K562 (cell line): ENCODE data around the gene CPT1C. TPM values are rescaled to one million over a fixed set of nuclear protein-coding genes. Genes with fewer than 3 reads are reported as not detected.

ENCODE experiments used
- BCLAF1 ChIP-seq, 2 experiments: fragments of 450-650 bp in 1 of 2; IDR thresholded peaks; 2 replicates each; pipeline ENCODE4 v1.6.1; 2011 to 2017; ENCODE audit warnings: low read depth in 2 of 2, antibody characterized with exemption in 1 of 2, borderline replicate concordance in 1 of 2, low read length in 1 of 2, mild to moderate bottlenecking in 1 of 2, mixed read lengths in 1 of 2; ENCODE audit not compliant: control insufficient read depth in 1 of 2
- BRF1 ChIP-seq: IDR thresholded peaks from 3 replicates; pipeline ENCODE4 v1.6.1; 2011; ENCODE audit warnings: borderline replicate concordance, mild to moderate bottlenecking; ENCODE audit not compliant: insufficient read length; ENCODE audit errors: extremely low read depth
- CCNT2 ChIP-seq: IDR thresholded peaks from 2 replicates; pipeline ENCODE4 v1.6.1; 2011; ENCODE audit warnings: borderline replicate concordance, low read depth, mild to moderate bottlenecking, moderate library complexity, mixed read lengths, low read length; ENCODE audit not compliant: insufficient read length; ENCODE audit errors: extremely low read depth
- CXXC5 ChIP-seq: fragments of 250-450 bp; sonication (Bioruptor Pico); IDR thresholded peaks from 2 replicates; pipeline ENCODE4 v1.8.0; 2022; ENCODE audit warnings: inconsistent platforms, mild to moderate bottlenecking, moderate library complexity
- FUS ChIP-seq: fragments of 200-400 bp; formaldehyde crosslinking; optimal IDR thresholded peaks from 2 replicates; pipeline ENCODE3; 2017; ENCODE audit warnings: low read depth, low read length
- HES1 ChIP-seq: fragments of 450-650 bp; IDR thresholded peaks from 2 replicates; pipeline ENCODE4 v1.6.1; 2016; ENCODE audit warnings: low read depth, mild to moderate bottlenecking, moderate library complexity
- KLF16 ChIP-seq: IDR thresholded peaks from 2 replicates; pipeline ENCODE4 v1.6.1; 2016; ENCODE audit warnings: antibody characterized with exemption
- NCOA6 ChIP-seq: fragments of 450-650 bp; IDR thresholded peaks from 2 replicates; pipeline ENCODE4 v1.6.1; 2017; ENCODE audit warnings: mild to moderate bottlenecking
- NR2F6 ChIP-seq: fragments of 450-650 bp; formaldehyde crosslinking; IDR thresholded peaks from 2 replicates; pipeline ENCODE4 v1.4.0; 2020; ENCODE audit warnings: mild to moderate bottlenecking
- SIN3A ChIP-seq, 2 experiments: fragments of 150-350 bp in 1 of 2; IDR thresholded peaks; 2 replicates each; pipeline ENCODE4 v1.6.1; 2011 to 2016; ENCODE audit warnings: borderline replicate concordance in 2 of 2, low read depth in 2 of 2, low read length in 2 of 2, mild to moderate bottlenecking in 2 of 2, moderate library complexity in 2 of 2; ENCODE audit not compliant: control insufficient read depth in 1 of 2
- SREBF1 ChIP-seq: fragments of 150-350 bp; IDR thresholded peaks from 2 replicates; pipeline ENCODE4 v1.6.1; 2014; ENCODE audit warnings: antibody characterized with exemption, low read depth, low read length, borderline replicate concordance
- TARDBP ChIP-seq: fragments of 450-650 bp; IDR thresholded peaks from 2 replicates; pipeline ENCODE4 v1.6.1; 2016
- ZMIZ1 ChIP-seq, 2 experiments: fragments of 150-350 bp in 1 of 2; IDR thresholded peaks; 2 replicates each; pipeline ENCODE4 v1.6.1; 2012 to 2016; ENCODE audit warnings: low read depth in 2 of 2, low read length in 2 of 2, mild to moderate bottlenecking in 1 of 2, moderate library complexity in 1 of 2
- ZNF518B ChIP-seq: fragments of 250-450 bp; sonication (Bioruptor Pico); IDR thresholded peaks from 2 replicates; pipeline ENCODE4 v1.5.0; 2021; ENCODE audit warnings: mild to moderate bottlenecking, moderate library complexity
- polyA plus RNA-seq, 8 experiments: library from polyadenylated mRNA; depleted of rRNA in 4 of 8; stranded (reverse) in 5 of 8; unstranded in 3 of 8; fragments of >200 nt; fragmentation: Nextera tagmentation in 2 of 8; fragmentation: Illumina TruSeq in 1 of 8; extraction: Ambion mirVana in 2 of 8; extraction: Trizol in 1 of 8; gene quantifications; 2 replicates each; pipeline versions ENCODE4 v1.2.1 to v1.2.3, GENCODE V29; 2011 to 2014; ENCODE audit warnings: inconsistent platforms in 1 of 8, missing spikeins in 1 of 8
- total RNA-seq, 7 experiments: library from RNA; depleted of rRNA in 6 of 7; stranded (reverse); fragments of >200 nt in 6 of 7; fragmentation: Illumina TruSeq in 2 of 7; extraction: Trizol in 2 of 7; gene quantifications; 2 replicates each; pipeline versions ENCODE4 v1.2.1 to v1.2.3, GENCODE V29; 2011 to 2021; ENCODE audit warnings: low replicate concordance in 1 of 7

The CPT1C gene
- total and polyA plus RNA-seq, 9 of the 15 experiments (the other 6 are each of a cell fraction or from before 2014, with no cell fraction given) = 1.9 to 12.3 (median 3.0) TPM

- TF ChIP-seq ZNF518B (CRISPR knock-in tag) = no peak
- TF ChIP-seq BCLAF1 (IDR thresholded peaks at IDR 0.05; ENCODE audit: borderline replicate concordance in 1 of 2, control insufficient read depth in 1 of 2, low read depth in 2 of 2, low read length in 1 of 2) = 0 out of 4 replicates have a peak, but pooled peaks of 1 of the 2 experiments have one; percentile 33
- no peak for TF ChIP-seq FUS
- no peak for TF ChIP-seq ZMIZ1 (IDR thresholded peaks at IDR 0.05; ENCODE audit: low read depth in 2 of 2, low read length in 2 of 2)
- TF ChIP-seq KLF16 = no peak
- 0 out of 2 replicates have a peak, but pooled peaks have one; percentile 5 for TF ChIP-seq HES1
- TF ChIP-seq NCOA6 = peak; percentile 43; the same call in 1 of the 2 replicates
- no peak for TF ChIP-seq NR2F6 (CRISPR knock-in tag)
- 0 out of 2 replicates have a peak, but pooled peaks have one; percentile 19 for TF ChIP-seq SREBF1
- 0 out of 2 replicates have a peak, but pooled peaks have one; percentile 18 for TF ChIP-seq TARDBP
- no peak for TF ChIP-seq BRF1
- TF ChIP-seq CXXC5 (CRISPR knock-in tag) = peak; percentile 77
- TF ChIP-seq CCNT2 = peak; percentile 68
- peak; percentile 57 to 76; a peak in 2 of 4 replicates for TF ChIP-seq SIN3A (IDR thresholded peaks at IDR 0.05; ENCODE audit: borderline replicate concordance in 2 of 2, control insufficient read depth in 1 of 2, low read depth in 2 of 2, low read length in 2 of 2)
These were observed 25.4 kb upstream of the CPT1C start, which contains the start of the genes BCL2L12 and IRF3 (continued) for GRCh38 chr19:49665351-49666119.
